ENCODE measurements around the gene ABHD2.
A peak's percentile ranks its signal among the peaks of the same experiment; 100 is the strongest.
"Not testable (repeated sequence)": the region's sequence is repeated elsewhere in the genome, so short reads cannot be mapped to it uniquely, and the experiment has no call there.

ABHD2 gene

GRCh38 chr15:89101302-89102193, 13.3 kb downstream of the ABHD2 start:
- DNase-seq = peak; percentile 64

GRCh38 chr15:89103481-89104171, 15.4 kb downstream of the ABHD2 start:
- DNase-seq = peak; percentile 72

GRCh38 chr15:89104172-89104564, 15.9 kb downstream of the ABHD2 start:
- no peak for DNase-seq

GRCh38 chr15:89105147-89105546, 16.9 kb downstream of the ABHD2 start:
- no peak for DNase-seq

- no peak for DNase-seq
Observed at GRCh38 chr15:89106200-89106599, 17.9 kb downstream of the ABHD2 start.

GRCh38 chr15:89107984-89108383, 19.7 kb downstream of the ABHD2 start:
- DNase-seq = no peak

GRCh38 chr15:89108835-89109234, 20.6 kb downstream of the ABHD2 start:
- DNase-seq = no peak

GRCh38 chr15:89109238-89109637, 21.0 kb downstream of the ABHD2 start:
- DNase-seq = no peak

- DNase-seq = no peak
Observed at GRCh38 chr15:89110060-89110459, 21.8 kb downstream of the ABHD2 start.

- no peak for DNase-seq
Observed at GRCh38 chr15:89111352-89111751, 23.1 kb downstream of the ABHD2 start.

- no peak for DNase-seq
Observed at GRCh38 chr15:89111961-89112340, 23.7 kb downstream of the ABHD2 start.

GRCh38 chr15:89112341-89112971, 24.2 kb downstream of the ABHD2 start:
- DNase-seq = no peak

- no peak for DNase-seq
Observed at GRCh38 chr15:89113296-89114024, 25.2 kb downstream of the ABHD2 start.

- DNase-seq = no peak
Observed at GRCh38 chr15:89114990-89115389, 26.7 kb downstream of the ABHD2 start.

GRCh38 chr15:89115547-89115946, 27.3 kb downstream of the ABHD2 start:
- no peak for DNase-seq

GRCh38 chr15:89116404-89116803, 28.1 kb downstream of the ABHD2 start:
- no peak for DNase-seq

GRCh38 chr15:89117790-89118189, 29.5 kb downstream of the ABHD2 start:
- no peak for DNase-seq

GRCh38 chr15:89118481-89118989, 30.3 kb downstream of the ABHD2 start:
- DNase-seq = no peak

- no peak for DNase-seq
Observed at GRCh38 chr15:89119489-89120478, 31.5 kb downstream of the ABHD2 start.

- DNase-seq = not testable (repeated sequence)
Observed at GRCh38 chr15:89120479-89121000, 32.3 kb downstream of the ABHD2 start.

GRCh38 chr15:89121414-89121813, 33.2 kb downstream of the ABHD2 start:
- no peak for DNase-seq
